ENCODE measurements around the gene DCLRE1B. TPM values are rescaled to one million over a fixed set of nuclear protein-coding genes. Genes with fewer than 3 reads are reported as not detected.
A peak's percentile ranks its signal among the peaks of the same experiment; 100 is the strongest.

The DCLRE1B gene
- total RNA-seq, 6 experiments from 2014 or later: 5.7 to 9.9 (median 8.8) TPM

GRCh38 chr1:113917400-113918082, 12.4 kb downstream of the DCLRE1B start:
- H3K27me3 Mint-ChIP-seq (ENCODE audit: insufficient read depth): peaks cover 4% of the 10 kb centered on the region
- H3K9me3 Mint-ChIP-seq: no peaks in the 10 kb centered on the region
- no peaks in the 10 kb centered on the region; the same call in 1 of the 2 replicates for H3K36me3 Mint-ChIP-seq (ENCODE audit: low read depth)
- H3K4me3 Mint-ChIP-seq: no peak overlapping the region
- peaks cover 25% of the 10 kb centered on the region for H3K4me1 Mint-ChIP-seq (ENCODE audit: low read depth)
- peak; percentile 58 for DNase-seq
- H3K27ac Mint-ChIP-seq: no peak overlapping the region
- TF ChIP-seq CTCF (IDR thresholded peaks at IDR 0.05): no peak

GRCh38 chr1:113918243-113918642, 13.1 kb downstream of the DCLRE1B start:
- TF ChIP-seq CTCF (IDR thresholded peaks at IDR 0.05): no peak
- peaks cover 8% of the 10 kb centered on the region for H3K27me3 Mint-ChIP-seq (ENCODE audit: insufficient read depth)
- no peaks in the 10 kb centered on the region; the same call in 1 of the 2 replicates for H3K36me3 Mint-ChIP-seq (ENCODE audit: low read depth)
- no peak overlapping the region for H3K4me3 Mint-ChIP-seq
- H3K27ac Mint-ChIP-seq: no peak overlapping the region
- no peak for DNase-seq
- H3K9me3 Mint-ChIP-seq: no peaks in the 10 kb centered on the region
- peaks cover 18% of the 10 kb centered on the region for H3K4me1 Mint-ChIP-seq (ENCODE audit: low read depth)

- no peak overlapping the region for H3K4me3 Mint-ChIP-seq
- no peaks in the 10 kb centered on the region for H3K9me3 Mint-ChIP-seq
- DNase-seq: no peak
- H3K27ac Mint-ChIP-seq: no peak overlapping the region
- peaks cover 10% of the 10 kb centered on the region for H3K4me1 Mint-ChIP-seq (ENCODE audit: low read depth)
- no peaks in the 10 kb centered on the region for H3K36me3 Mint-ChIP-seq (ENCODE audit: low read depth)
- H3K27me3 Mint-ChIP-seq (ENCODE audit: insufficient read depth): peaks cover 13% of the 10 kb centered on the region; the same call in 1 of the 2 replicates
- TF ChIP-seq CTCF (IDR thresholded peaks at IDR 0.05): no peak
These were observed 17.8 kb downstream of the DCLRE1B start for GRCh38 chr1:113922957-113923356.

- no peak for DNase-seq
- Mint-ChIP-seq H3K4me1 (ENCODE audit: low read depth) (peaks cover 15% of the 10 kb centered on the region), H3K27ac (no peak overlapping the region), H3K4me3 (no peak overlapping the region), H3K36me3 (ENCODE audit: low read depth) (no peaks in the 10 kb centered on the region), H3K9me3 (no peaks in the 10 kb centered on the region), H3K27me3 (ENCODE audit: insufficient read depth) (peaks cover 15% of the 10 kb centered on the region)
- no peak for TF ChIP-seq CTCF (IDR thresholded peaks at IDR 0.05)
These were observed 19.3 kb downstream of the DCLRE1B start for GRCh38 chr1:113924473-113924872.

- no peak for DNase-seq
- H3K4me3 Mint-ChIP-seq: peak overlapping the region; percentile 99
- H3K27me3 Mint-ChIP-seq (ENCODE audit: insufficient read depth): peaks cover 12% of the 10 kb centered on the region
- peaks cover 3% of the 10 kb centered on the region; the same call in 1 of the 2 replicates for H3K36me3 Mint-ChIP-seq (ENCODE audit: low read depth)
- no peaks in the 10 kb centered on the region for H3K9me3 Mint-ChIP-seq
- H3K27ac Mint-ChIP-seq: peak overlapping the region; percentile 99
- TF ChIP-seq CTCF (IDR thresholded peaks at IDR 0.05): no peak
- H3K4me1 Mint-ChIP-seq (ENCODE audit: low read depth): peaks cover 46% of the 10 kb centered on the region
These were observed 23.2 kb downstream of the DCLRE1B start for GRCh38 chr1:113928187-113928930.
